ENCODE results near the gene TNNT3. TPM values are rescaled to one million over a fixed set of nuclear protein-coding genes. Genes with fewer than 3 reads are reported as not detected.

TNNT3 gene
- total RNA-seq, 1 experiment from 2014 or later, result not detected

- H3K79me2 ChIP-seq (ENCODE audit: insufficient read depth, low read length), result no peaks in the 10 kb centered on the region
- no peak overlapping the region for H4K8ac ChIP-seq (replicated peaks; ENCODE audit: insufficient read length, low read depth, low read length)
- H3K9ac ChIP-seq (ENCODE audit: extremely low read depth, insufficient read length, low read length), result no peak overlapping the region
- no peak overlapping the region for H2BK20ac ChIP-seq (ENCODE audit: low read depth, low read length, poor library complexity, severe bottlenecking)
- no peak overlapping the region for H3K56ac ChIP-seq (ENCODE audit: insufficient read length, low read depth, low read length)
- no peaks in the 10 kb centered on the region for H3K23me2 ChIP-seq (ENCODE audit: insufficient read length, low read depth, low read length, poor library complexity, severe bottlenecking)
- no peaks in the 10 kb centered on the region for H3K27me3 ChIP-seq (ENCODE audit: insufficient read depth, low read length)
- H3K27ac Mint-ChIP-seq, result peak overlapping the region in 1 of 3 experiments; percentile 59; a peak in 1 of 7 replicates
- no peak overlapping the region for H2BK15ac ChIP-seq (ENCODE audit: low read depth, low read length)
- H3K9me3 Mint-ChIP-seq, result no peaks in the 10 kb centered on the region; a peak in 1 of 5 replicates
- no peak overlapping the region for H3K18ac ChIP-seq (ENCODE audit: insufficient read length, low read depth, low read length)
- H2BK120ac ChIP-seq (ENCODE audit: low read depth, low read length, poor library complexity, severe bottlenecking), result no peak overlapping the region
- H3K4me3 Mint-ChIP-seq, result peak overlapping the region in 1 of 2 experiments; percentile 14; a peak in 1 of 5 replicates
- H3K27ac ChIP-seq (ENCODE audit: insufficient read length, low read depth, low read length), result no peak overlapping the region
- H2AK5ac ChIP-seq (ENCODE audit: insufficient read length, low read length), result no peak overlapping the region
- no peaks in the 10 kb centered on the region for H3K79me1 ChIP-seq (ENCODE audit: insufficient read depth, low read depth, low read length, poor library complexity, severe bottlenecking)
- no peak overlapping the region for H2AFZ ChIP-seq (ENCODE audit: low read length)
- no peak overlapping the region for H3T11ph ChIP-seq (ENCODE audit: low read length)
- no peak overlapping the region for H3K23ac ChIP-seq (ENCODE audit: insufficient read length, low read depth, low read length)
- H3K4ac ChIP-seq (ENCODE audit: low read depth, low read length), result no peak overlapping the region
- no peak overlapping the region for H4K91ac ChIP-seq (ENCODE audit: insufficient read length, low read depth, low read length)
- TF ChIP-seq, protein P1, sequence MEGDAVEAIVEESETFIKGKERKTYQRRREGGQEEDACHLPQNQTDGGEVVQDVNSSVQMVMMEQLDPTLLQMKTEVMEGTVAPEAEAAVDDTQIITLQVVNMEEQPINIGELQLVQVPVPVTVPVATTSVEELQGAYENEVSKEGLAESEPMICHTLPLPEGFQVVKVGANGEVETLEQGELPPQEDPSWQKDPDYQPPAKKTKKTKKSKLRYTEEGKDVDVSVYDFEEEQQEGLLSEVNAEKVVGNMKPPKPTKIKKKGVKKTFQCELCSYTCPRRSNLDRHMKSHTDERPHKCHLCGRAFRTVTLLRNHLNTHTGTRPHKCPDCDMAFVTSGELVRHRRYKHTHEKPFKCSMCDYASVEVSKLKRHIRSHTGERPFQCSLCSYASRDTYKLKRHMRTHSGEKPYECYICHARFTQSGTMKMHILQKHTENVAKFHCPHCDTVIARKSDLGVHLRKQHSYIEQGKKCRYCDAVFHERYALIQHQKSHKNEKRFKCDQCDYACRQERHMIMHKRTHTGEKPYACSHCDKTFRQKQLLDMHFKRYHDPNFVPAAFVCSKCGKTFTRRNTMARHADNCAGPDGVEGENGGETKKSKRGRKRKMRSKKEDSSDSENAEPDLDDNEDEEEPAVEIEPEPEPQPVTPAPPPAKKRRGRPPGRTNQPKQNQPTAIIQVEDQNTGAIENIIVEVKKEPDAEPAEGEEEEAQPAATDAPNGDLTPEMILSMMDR (conservative IDR thresholded peaks at IDR 0.05), result no peak
- H4K20me1 ChIP-seq (ENCODE audit: control insufficient read depth, insufficient read depth, insufficient read length), result no peaks in the 10 kb centered on the region
- H3K9me3 ChIP-seq (ENCODE audit: control insufficient read depth, low read depth, low read length), result no peaks in the 10 kb centered on the region
- no peak overlapping the region for H4K5ac ChIP-seq (ENCODE audit: insufficient read length, low read depth, low read length)
- H3K14ac ChIP-seq (ENCODE audit: insufficient read depth, low read length), result no peak overlapping the region
- WGBS (ENCODE audit: extremely low coverage, insufficient read length, low lambda C conversion rate), result no CpG with 5 or more reads among the region's 10 CpGs
- no peak overlapping the region for H3K4me2 ChIP-seq (ENCODE audit: insufficient read depth, insufficient read length, low read length)
- no peak overlapping the region for H2BK5ac ChIP-seq (ENCODE audit: insufficient read length, low read length)
- no peaks in the 10 kb centered on the region for H3K36me3 Mint-ChIP-seq (ENCODE audit: insufficient read depth in 1 of 3, low read depth in 3 of 3)
- no peak for DNase-seq
- no peak overlapping the region for H2BK12ac ChIP-seq (ENCODE audit: insufficient read length, low read depth, low read length)
- peaks cover 0 to 16% of the 10 kb centered on the region in 2 experiments; a peak in 2 of 4 replicates for H3K4me1 Mint-ChIP-seq
- H3K27me3 Mint-ChIP-seq (ENCODE audit: low read depth), result peaks cover 13% of the 10 kb centered on the region
- H3K4me1 ChIP-seq (ENCODE audit: insufficient read depth, low read length), result no peaks in the 10 kb centered on the region
These were observed 23.2 kb downstream of the TNNT3 start for GRCh38 chr11:1942558-1943260.
